ENCODE measurements around the gene VWF.
"Not testable (repeated sequence)": the region's sequence is repeated elsewhere in the genome, so short reads cannot be mapped to it uniquely, and the experiment has no call there.

The VWF gene

GRCh38 chr12:6104842-6105241 is 19.6 kb downstream of the VWF start:
- Histone ChIP-seq H2AK5ac (ENCODE audit: low read length, severe bottlenecking) (no peak overlapping the region), H3K4me3 (ENCODE audit: insufficient read depth in 1 of 2, low read depth in 1 of 2, low read length in 2 of 2) (no peak overlapping the region), H2BK12ac (ENCODE audit: low read length in 2 of 2) (no peak overlapping the region), H2BK120ac (ENCODE audit: low read depth, low read length) (no peak overlapping the region), H4K91ac (ENCODE audit: low read length) (no peak overlapping the region), H3K36me3 (ENCODE audit: control insufficient read depth in 1 of 2, insufficient read depth in 2 of 2, low read depth in 1 of 2, low read length in 2 of 2) (no peaks in the 10 kb centered on the region), H3K27ac (ENCODE audit: low read length, poor library complexity, severe bottlenecking) (no peak overlapping the region), H4K8ac (ENCODE audit: low read length) (no peak overlapping the region), H3K4me2 (ENCODE audit: low read length, poor library complexity, severe bottlenecking) (no peak overlapping the region), H3K79me1 (replicated peaks; ENCODE audit: low read length, poor library complexity, severe bottlenecking) (no peaks in the 10 kb centered on the region), H3K27me3 (ENCODE audit: control insufficient read depth in 1 of 2, insufficient read depth in 1 of 2, low read length in 2 of 2) (no peaks in the 10 kb centered on the region), H3K9ac (ENCODE audit: low read length) (no peak overlapping the region), H2AFZ (ENCODE audit: low read depth, low read length) (no peak overlapping the region), H2BK5ac (ENCODE audit: low read depth, low read length, poor library complexity, severe bottlenecking) (no peak overlapping the region), H3K14ac (ENCODE audit: low read length in 2 of 2) (no peak overlapping the region), H3K18ac (ENCODE audit: low read depth in 1 of 2, low read length in 2 of 2) (no peak overlapping the region), H3K23ac (ENCODE audit: low read length in 2 of 2) (no peak overlapping the region), H3K9me3 (ENCODE audit: control insufficient read depth, low read length) (peaks cover 3% of the 10 kb centered on the region), H3K4me1 (ENCODE audit: control insufficient read depth, insufficient read depth, low read depth, low read length) (no peaks in the 10 kb centered on the region), H2BK15ac (ENCODE audit: low read depth, poor library complexity, severe bottlenecking) (no peak overlapping the region), H3K4ac (ENCODE audit: low read depth in 1 of 2, low read length in 2 of 2) (no peak overlapping the region)
- WGBS, result 95% methylated on average over 1 of the region's 2 CpGs
- DNase-seq, result no peak

GRCh38 chr12:6104027-6104426 is 20.4 kb downstream of the VWF start:
- Histone ChIP-seq H4K8ac (ENCODE audit: low read length) (no peak overlapping the region), H2BK15ac (ENCODE audit: low read depth, poor library complexity, severe bottlenecking) (no peak overlapping the region), H3K4me2 (ENCODE audit: low read length, poor library complexity, severe bottlenecking) (no peak overlapping the region), H3K23ac (ENCODE audit: low read length in 2 of 2) (no peak overlapping the region), H3K9me3 (ENCODE audit: control insufficient read depth, low read length) (no peaks in the 10 kb centered on the region), H4K91ac (ENCODE audit: low read length) (no peak overlapping the region), H3K4ac (ENCODE audit: low read depth in 1 of 2, low read length in 2 of 2) (no peak overlapping the region), H3K36me3 (ENCODE audit: control insufficient read depth in 1 of 2, insufficient read depth in 2 of 2, low read depth in 1 of 2, low read length in 2 of 2) (no peaks in the 10 kb centered on the region), H3K4me3 (ENCODE audit: insufficient read depth in 1 of 2, low read depth in 1 of 2, low read length in 2 of 2) (no peak overlapping the region), H2BK12ac (ENCODE audit: low read length in 2 of 2) (no peak overlapping the region), H3K9ac (ENCODE audit: low read length) (no peak overlapping the region), H2AFZ (ENCODE audit: low read depth, low read length) (no peak overlapping the region), H2BK5ac (ENCODE audit: low read depth, low read length, poor library complexity, severe bottlenecking) (no peak overlapping the region), H3K27me3 (ENCODE audit: control insufficient read depth in 1 of 2, insufficient read depth in 1 of 2, low read length in 2 of 2) (no peaks in the 10 kb centered on the region), H3K79me1 (replicated peaks; ENCODE audit: low read length, poor library complexity, severe bottlenecking) (no peaks in the 10 kb centered on the region), H2AK5ac (ENCODE audit: low read length, severe bottlenecking) (no peak overlapping the region), H3K14ac (ENCODE audit: low read length in 2 of 2) (no peak overlapping the region), H2BK120ac (ENCODE audit: low read depth, low read length) (no peak overlapping the region), H3K18ac (ENCODE audit: low read depth in 1 of 2, low read length in 2 of 2) (no peak overlapping the region), H3K27ac (ENCODE audit: low read length, poor library complexity, severe bottlenecking) (no peak overlapping the region), H3K4me1 (ENCODE audit: control insufficient read depth, insufficient read depth, low read depth, low read length) (no peaks in the 10 kb centered on the region)
- no peak for DNase-seq
- 100% methylated on average over 2 of the region's 3 CpGs for WGBS

DNA sequence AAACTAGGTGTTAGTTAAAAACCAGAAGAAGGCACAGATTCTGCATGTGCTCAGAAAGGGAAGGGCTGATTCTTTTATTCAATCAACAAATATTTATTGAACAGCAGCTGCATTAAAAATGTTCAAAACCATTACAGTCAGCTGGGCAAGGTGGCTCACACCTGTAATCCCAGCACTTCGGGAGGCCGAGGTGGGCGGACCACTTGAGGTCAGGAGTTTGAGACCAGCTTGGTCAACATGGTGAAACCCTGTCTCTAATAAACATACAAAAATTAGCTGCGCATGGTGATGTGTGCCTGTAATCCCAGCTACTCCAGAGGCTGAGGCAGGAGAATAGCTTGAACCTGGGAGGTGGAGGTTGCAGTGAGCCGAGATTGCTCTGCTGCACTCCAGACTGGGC is 22.4 kb downstream of the VWF start:
- not testable (repeated sequence) for H2BK5ac ChIP-seq (ENCODE audit: low read depth, low read length, poor library complexity, severe bottlenecking); H3K14ac ChIP-seq (ENCODE audit: low read length in 2 of 2); H2BK15ac ChIP-seq (ENCODE audit: low read depth, poor library complexity, severe bottlenecking); H3K9me3 ChIP-seq (ENCODE audit: control insufficient read depth, low read length); H3K79me1 ChIP-seq (replicated peaks; ENCODE audit: low read length, poor library complexity, severe bottlenecking); H3K23ac ChIP-seq (ENCODE audit: low read length in 2 of 2); H2AK5ac ChIP-seq (ENCODE audit: low read length, severe bottlenecking); H3K4me1 ChIP-seq (ENCODE audit: control insufficient read depth, insufficient read depth, low read depth, low read length); H3K4ac ChIP-seq (ENCODE audit: low read depth in 1 of 2, low read length in 2 of 2); H4K91ac ChIP-seq (ENCODE audit: low read length); H3K27me3 ChIP-seq (ENCODE audit: control insufficient read depth in 1 of 2, insufficient read depth in 1 of 2, low read length in 2 of 2); H2BK120ac ChIP-seq (ENCODE audit: low read depth, low read length); H3K27ac ChIP-seq (ENCODE audit: low read length, poor library complexity, severe bottlenecking); H2BK12ac ChIP-seq (ENCODE audit: low read length in 2 of 2); H3K36me3 ChIP-seq (ENCODE audit: control insufficient read depth in 1 of 2, insufficient read depth in 2 of 2, low read depth in 1 of 2, low read length in 2 of 2); H3K4me2 ChIP-seq (ENCODE audit: low read length, poor library complexity, severe bottlenecking); H3K4me3 ChIP-seq (ENCODE audit: insufficient read depth in 1 of 2, low read depth in 1 of 2, low read length in 2 of 2); DNase-seq; H3K18ac ChIP-seq (ENCODE audit: low read depth in 1 of 2, low read length in 2 of 2); H2AFZ ChIP-seq (ENCODE audit: low read depth, low read length); H4K8ac ChIP-seq (ENCODE audit: low read length); H3K9ac ChIP-seq (ENCODE audit: low read length)
- WGBS, result 97% methylated on average over 5 of the region's 5 CpGs

GRCh38 chr12:6099316-6099715 is 25.2 kb downstream of the VWF start:
- H3K4me2 ChIP-seq (ENCODE audit: low read length, poor library complexity, severe bottlenecking), result no peak overlapping the region

More at GRCh38 chr12:6099316-6099715, 25.2 kb downstream of the VWF start:
- Histone ChIP-seq H3K79me1 (replicated peaks; ENCODE audit: low read length, poor library complexity, severe bottlenecking) (no peaks in the 10 kb centered on the region), H2BK5ac (ENCODE audit: low read depth, low read length, poor library complexity, severe bottlenecking) (no peak overlapping the region), H2AK5ac (ENCODE audit: low read length, severe bottlenecking) (no peak overlapping the region), H3K9ac (ENCODE audit: low read length) (no peak overlapping the region), H3K4me1 (ENCODE audit: control insufficient read depth, insufficient read depth, low read depth, low read length) (no peaks in the 10 kb centered on the region), H3K4ac (ENCODE audit: low read depth in 1 of 2, low read length in 2 of 2) (no peak overlapping the region), H3K14ac (ENCODE audit: low read length in 2 of 2) (no peak overlapping the region), H3K9me3 (ENCODE audit: control insufficient read depth, low read length) (no peaks in the 10 kb centered on the region), H2BK12ac (ENCODE audit: low read length in 2 of 2) (no peak overlapping the region), H3K27me3 (ENCODE audit: control insufficient read depth in 1 of 2, insufficient read depth in 1 of 2, low read length in 2 of 2) (no peaks in the 10 kb centered on the region), H2BK15ac (ENCODE audit: low read depth, poor library complexity, severe bottlenecking) (no peak overlapping the region), H2AFZ (ENCODE audit: low read depth, low read length) (no peak overlapping the region), H2BK120ac (ENCODE audit: low read depth, low read length) (no peak overlapping the region), H4K91ac (ENCODE audit: low read length) (no peak overlapping the region), H3K4me3 (ENCODE audit: insufficient read depth in 1 of 2, low read depth in 1 of 2, low read length in 2 of 2) (no peak overlapping the region), H4K8ac (ENCODE audit: low read length) (no peak overlapping the region), H3K18ac (ENCODE audit: low read depth in 1 of 2, low read length in 2 of 2) (no peak overlapping the region), H3K36me3 (ENCODE audit: control insufficient read depth in 1 of 2, insufficient read depth in 2 of 2, low read depth in 1 of 2, low read length in 2 of 2) (no peaks in the 10 kb centered on the region), H3K23ac (ENCODE audit: low read length in 2 of 2) (no peak overlapping the region), H3K27ac (ENCODE audit: low read length, poor library complexity, severe bottlenecking) (no peak overlapping the region)
- no peak for DNase-seq
- WGBS, result 40% methylated on average over 1 of the region's 2 CpGs

Data from mesenchymal stem cell (in vitro differentiated cells and primary cell).